SK-N-MC (cell line): Measurements from ENCODE around the gene DEPP1.

ENCODE experiments used
- DNase-seq: peaks from one replicate; pipeline ENCODE4 v3.0.0-alpha.2; 2011; ENCODE audit warnings: low read depth, low spot score
- H3K27ac ChIP-seq: fragments of 200-600 bp; sonication (generic); 2 replicates; pipeline ENCODE4 v1.5.1; 2016; ENCODE audit warnings: mixed run types
- H3K36me3 ChIP-seq: fragments of 200-600 bp; sonication (generic); 2 replicates; pipeline ENCODE4 v1.6.1; 2017; ENCODE audit warnings: antibody characterized with exemption, low read length, mixed read lengths; ENCODE audit not compliant: insufficient read depth
- H3K4me3 ChIP-seq: fragments of 200-600 bp; sonication (generic); 2 replicates; pipeline ENCODE4 v1.5.1; 2016
- H3K9ac ChIP-seq: fragments of 200-600 bp; sonication (generic); 2 replicates; pipeline ENCODE4 v1.8.0; 2017; ENCODE audit warnings: mixed run types, mixed read lengths; ENCODE audit not compliant: insufficient read length
- H3K9me3 ChIP-seq: fragments of 200-600 bp; sonication (generic); 2 replicates; pipeline ENCODE4 v1.6.1; 2017; ENCODE audit warnings: low read depth, mild to moderate bottlenecking, antibody characterized with exemption, low read length, moderate library complexity, mixed read lengths
- EZH2 ChIP-seq: fragments of 200-600 bp; sonication (generic); IDR thresholded peaks from one replicate; pipeline ENCODE4 v1.6.1; 2017; ENCODE audit warnings: antibody characterized with exemption
- FOXP2 ChIP-seq: optimal IDR thresholded peaks from 2 replicates; pipeline ENCODE3; 2011; ENCODE audit warnings: mild to moderate bottlenecking, moderate library complexity; ENCODE audit not compliant: insufficient read depth; ENCODE audit errors: extremely low read length, control extremely low read depth
- POLR2AphosphoS5 ChIP-seq: IDR thresholded peaks from 2 replicates; pipeline ENCODE4 v1.6.1; 2012; ENCODE audit warnings: mild to moderate bottlenecking, low read depth, low read length, borderline replicate concordance

The DEPP1 gene

GRCh38 chr10:44981172-44982113 lies 2.8 kb upstream of the DEPP1 start:
- H3K36me3 ChIP-seq = no peaks in the 10 kb centered on the region
- no peak overlapping the region for H3K9ac ChIP-seq
- DNase-seq = no peak
- H3K27ac ChIP-seq = no peak overlapping the region
- no peaks in the 10 kb centered on the region for H3K9me3 ChIP-seq
- no peak overlapping the region for H3K4me3 ChIP-seq
- TF ChIP-seq POLR2AphosphoS5 (no peak), FOXP2 (no peak), EZH2 (no peak)

DNA sequence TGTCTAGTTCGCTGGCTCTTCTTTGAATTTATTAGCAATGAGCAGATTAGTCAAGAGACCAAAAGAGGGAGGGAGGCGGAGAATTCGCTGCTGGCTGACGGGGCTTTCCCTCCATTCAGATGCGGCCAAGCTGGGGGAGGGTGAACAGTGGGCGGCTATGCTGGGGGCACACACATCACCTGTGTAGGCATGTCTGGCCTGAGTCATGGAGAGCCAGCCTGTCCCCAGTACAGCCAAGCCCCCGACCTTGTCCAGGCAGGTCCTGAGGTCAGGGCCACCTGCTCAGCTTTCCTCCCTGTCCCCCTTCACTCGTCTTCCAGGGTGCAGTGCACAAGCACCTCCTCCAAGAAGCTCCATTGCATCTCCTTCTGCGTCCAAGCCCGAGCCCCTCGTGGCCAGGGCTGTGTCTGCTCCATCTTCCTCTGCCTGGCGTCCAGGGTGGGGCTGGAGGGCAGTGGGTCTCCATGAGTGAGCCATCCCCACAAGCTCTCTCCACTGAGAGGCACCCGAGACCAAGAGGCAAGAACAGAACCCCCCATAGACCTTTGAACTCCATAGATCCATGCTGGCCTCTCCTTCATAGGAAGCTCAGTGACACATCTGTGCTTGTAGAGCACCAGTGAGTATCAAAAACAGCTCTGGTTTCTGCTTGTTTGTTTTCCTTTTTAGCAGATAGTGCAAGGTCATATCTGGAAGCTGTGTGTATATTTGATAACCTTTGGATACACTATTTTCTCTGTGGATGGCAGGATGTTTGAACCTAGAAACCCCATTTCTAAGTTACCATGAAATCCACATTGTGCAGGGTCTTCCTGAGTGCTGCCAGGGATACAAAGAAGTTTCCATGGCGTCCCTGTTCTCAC lies 1.9 kb upstream of the DEPP1 start:
- Histone ChIP-seq H3K27ac (no peak overlapping the region), H3K36me3 (no peaks in the 10 kb centered on the region), H3K4me3 (no peak overlapping the region), H3K9me3 (no peaks in the 10 kb centered on the region), H3K9ac (no peak overlapping the region)
- no peak for DNase-seq
- no peak for TF ChIP-seq EZH2
- no peak for TF ChIP-seq POLR2AphosphoS5
- no peak for TF ChIP-seq FOXP2

GRCh38 chr10:44979281-44980191 lies 927 bp upstream of the DEPP1 start:
- no peaks in the 10 kb centered on the region for H3K36me3 ChIP-seq
- H3K9me3 ChIP-seq = no peaks in the 10 kb centered on the region
- TF ChIP-seq FOXP2 = no peak
- no peak for TF ChIP-seq EZH2
- no peak for TF ChIP-seq POLR2AphosphoS5
- H3K4me3 ChIP-seq = no peak overlapping the region
- no peak overlapping the region for H3K27ac ChIP-seq
- no peak for DNase-seq
- no peak overlapping the region for H3K9ac ChIP-seq

DNA sequence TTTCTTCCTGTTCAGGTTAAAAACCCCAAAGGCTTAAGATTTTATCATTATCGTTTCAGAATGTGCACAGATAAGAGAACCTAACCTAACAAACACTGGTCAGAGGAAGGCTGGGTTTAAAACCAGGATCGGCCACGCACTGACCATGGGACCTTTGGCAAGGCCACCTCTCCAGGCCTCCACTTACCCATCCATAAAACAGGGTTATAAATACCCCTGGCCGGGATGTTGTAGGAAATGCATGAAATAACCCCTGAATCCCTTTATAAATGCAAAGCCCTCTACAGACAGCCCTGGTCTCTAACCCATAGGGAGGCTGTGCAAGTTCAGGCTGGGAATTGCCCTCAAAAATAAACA lies 418 bp downstream of the DEPP1 start:
- no peak for TF ChIP-seq POLR2AphosphoS5
- no peak for TF ChIP-seq EZH2
- no peak for TF ChIP-seq FOXP2
- H3K9me3 ChIP-seq = no peaks in the 10 kb centered on the region
- no peak overlapping the region for H3K27ac ChIP-seq
- no peak overlapping the region for H3K9ac ChIP-seq
- DNase-seq = no peak
- no peaks in the 10 kb centered on the region for H3K36me3 ChIP-seq
- H3K4me3 ChIP-seq = no peak overlapping the region

GRCh38 chr10:44977287-44978212 lies 1.1 kb downstream of the DEPP1 start:
- DNase-seq = no peak
- Histone ChIP-seq H3K4me3 (no peak overlapping the region), H3K27ac (no peak overlapping the region), H3K9ac (no peak overlapping the region), H3K9me3 (no peaks in the 10 kb centered on the region), H3K36me3 (no peaks in the 10 kb centered on the region)
- TF ChIP-seq EZH2 = no peak
- no peak for TF ChIP-seq POLR2AphosphoS5
- no peak for TF ChIP-seq FOXP2

- H3K4me3 ChIP-seq = no peak overlapping the region
- no peak overlapping the region for H3K9ac ChIP-seq
- no peaks in the 10 kb centered on the region for H3K9me3 ChIP-seq
- no peak for TF ChIP-seq EZH2
- TF ChIP-seq FOXP2 = no peak
- TF ChIP-seq POLR2AphosphoS5 = no peak
- no peak for DNase-seq
- no peak overlapping the region for H3K27ac ChIP-seq
- H3K36me3 ChIP-seq = no peaks in the 10 kb centered on the region
Observed at GRCh38 chr10:44976352-44977198, 2.0 kb downstream of the DEPP1 start.
